ENCODE data around the gene AIFM2.
"Not testable (repeated sequence)": the region's sequence is repeated elsewhere in the genome, so short reads cannot be mapped to it uniquely, and the experiment has no call there.

Gene AIFM2

GRCh38 chr10:70090951-70091350, 41.7 kb downstream of the AIFM2 start:
- no peak for DNase-seq

GRCh38 chr10:70090013-70090412, 42.6 kb downstream of the AIFM2 start:
- no peak for DNase-seq

DNA sequence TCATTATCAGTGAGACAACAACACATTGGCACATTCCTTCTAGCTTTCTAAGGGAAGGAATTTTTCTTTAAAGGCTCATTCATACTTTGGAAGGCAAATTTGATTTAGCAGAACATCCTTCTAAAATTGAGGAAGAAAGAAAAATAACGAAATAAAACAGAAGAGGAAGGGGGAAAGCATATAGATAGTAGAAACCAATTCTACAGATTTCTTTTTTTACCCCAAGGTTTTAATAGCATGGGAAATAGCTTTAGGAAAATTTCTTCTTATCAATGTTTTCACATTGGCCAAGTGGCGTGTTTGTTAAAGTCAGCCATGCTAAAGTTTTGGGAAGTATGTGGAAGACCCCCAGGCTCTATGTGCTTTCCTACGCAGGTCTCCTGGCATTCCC, 44.3 kb downstream of the AIFM2 start:
- DNase-seq = no peak

GRCh38 chr10:70087616-70088307, 44.9 kb downstream of the AIFM2 start:
- no peak for DNase-seq

GRCh38 chr10:70085975-70086613, 46.5 kb downstream of the AIFM2 start:
- no peak for DNase-seq

- peak; percentile 57 for DNase-seq
Measured at GRCh38 chr10:70084189-70084588, 48.4 kb downstream of the AIFM2 start.

DNA sequence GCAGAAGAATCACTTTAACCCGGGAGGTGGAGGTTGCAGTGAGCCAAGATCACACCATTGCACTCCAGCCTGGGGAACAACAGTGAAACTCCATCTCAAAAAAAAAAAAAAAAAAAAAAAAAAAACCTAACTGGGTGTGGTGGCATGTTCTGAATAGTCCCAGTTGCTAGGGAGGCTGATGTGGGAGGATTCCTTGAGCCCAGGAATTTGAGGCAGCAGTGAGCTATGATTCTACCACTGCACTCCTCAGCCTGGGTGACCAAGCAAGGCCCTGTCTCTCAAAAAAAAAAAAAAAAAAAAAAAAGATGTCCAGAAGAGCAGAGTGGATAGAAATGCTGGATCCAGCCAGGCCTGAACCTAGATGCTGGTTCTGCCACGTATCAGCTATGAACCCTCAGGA, 51.8 kb downstream of the AIFM2 start:
- not testable (repeated sequence) for DNase-seq

GRCh38 chr10:70078937-70079336, 53.7 kb downstream of the AIFM2 start:
- DNase-seq = no peak

DNA sequence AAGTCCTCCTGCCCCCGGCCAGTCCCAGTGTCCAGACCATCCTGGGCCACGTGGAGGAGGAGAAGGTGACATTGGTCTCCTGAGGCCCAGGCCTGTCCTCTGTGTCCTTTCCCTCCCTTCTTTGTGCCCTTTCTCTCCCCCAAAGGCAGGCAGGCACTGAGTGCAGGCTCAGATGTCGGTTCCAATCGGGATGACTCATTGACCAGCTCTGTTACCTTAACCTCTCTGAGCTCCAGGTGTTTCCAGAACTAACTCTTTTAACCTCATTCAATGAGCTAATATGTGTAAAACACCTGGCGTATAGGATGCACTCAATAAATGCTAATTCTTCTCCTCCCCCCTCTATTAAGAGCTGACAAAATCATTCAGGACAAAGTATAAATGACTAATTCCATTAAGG, 54.3 kb downstream of the AIFM2 start:
- DNase-seq = no peak

GRCh38 chr10:70074971-70075370, 57.7 kb downstream of the AIFM2 start:
- DNase-seq = no peak

- DNase-seq = no peak
Measured at GRCh38 chr10:70074165-70074564, 58.5 kb downstream of the AIFM2 start.

DNA sequence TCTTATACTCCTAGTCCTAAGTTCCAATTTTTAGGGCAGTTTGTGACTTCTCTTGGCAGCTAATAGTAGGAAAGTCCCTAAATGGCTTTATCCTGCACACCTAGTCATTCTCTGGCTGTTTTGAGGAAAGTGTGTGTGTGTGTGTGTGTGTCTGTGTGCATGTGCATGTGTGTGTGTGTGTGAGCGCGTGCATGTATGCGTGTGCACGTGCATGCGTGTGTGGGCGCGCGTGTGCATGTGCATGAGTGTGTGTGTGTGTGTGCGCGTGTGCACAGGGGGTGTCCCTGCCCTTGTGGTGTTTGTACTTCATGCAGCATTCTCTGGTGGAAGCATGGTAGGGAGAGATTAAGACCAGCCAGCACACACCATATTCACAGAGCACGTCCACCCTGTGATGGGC, 61.8 kb downstream of the AIFM2 start:
- no peak for DNase-seq

GRCh38 chr10:70069346-70069745, 63.3 kb downstream of the AIFM2 start:
- DNase-seq = no peak

DNA sequence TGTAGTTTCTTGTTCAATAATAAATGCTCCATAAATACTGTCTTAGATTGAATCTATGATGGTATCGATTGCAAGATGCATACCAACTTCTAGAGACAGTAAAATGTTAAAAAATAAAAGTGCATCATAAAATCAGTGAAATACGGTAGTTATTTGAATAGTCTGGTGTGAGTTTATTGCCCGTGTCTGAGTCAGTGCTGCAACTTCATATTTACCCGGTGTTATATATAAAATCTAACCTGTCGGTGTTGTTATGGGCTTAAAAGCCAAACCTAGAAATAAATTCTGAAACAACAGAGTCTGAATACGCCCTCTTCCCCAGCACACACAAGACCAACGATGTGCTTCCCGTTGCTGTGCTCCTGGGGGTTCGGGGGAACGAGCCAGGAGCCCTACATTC, 63.7 kb downstream of the AIFM2 start:
- no peak for DNase-seq

DNA sequence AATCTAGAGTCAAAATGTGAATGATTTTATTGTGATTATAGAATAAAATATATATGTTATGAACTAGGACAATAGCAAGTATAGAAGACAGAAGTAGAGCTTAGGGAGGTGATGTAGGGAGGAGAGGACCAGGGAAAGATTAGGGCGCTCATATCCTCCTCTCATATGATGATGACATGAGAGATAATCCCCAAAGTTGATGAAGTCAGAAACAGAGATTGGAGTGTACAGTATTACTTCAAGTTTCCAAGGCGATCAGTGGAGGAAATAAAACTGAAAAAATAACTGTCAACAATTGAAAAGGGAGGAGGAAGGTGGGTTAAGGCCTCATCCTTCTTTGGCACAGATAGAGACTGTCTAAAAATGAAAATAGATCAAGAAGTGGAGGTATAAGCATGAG, 65.0 kb downstream of the AIFM2 start:
- DNase-seq = no peak

- DNase-seq = peak; percentile 33
Measured at GRCh38 chr10:70066190-70066589, 66.4 kb downstream of the AIFM2 start.

GRCh38 chr10:70064486-70064885, 68.1 kb downstream of the AIFM2 start:
- DNase-seq = peak; percentile 18

GRCh38 chr10:70063418-70064098, 69.1 kb downstream of the AIFM2 start:
- no peak for DNase-seq
